H1 (cell line): Measurements from ENCODE around the gene HMCN2. TPM values are rescaled to one million over a fixed set of nuclear protein-coding genes. Genes with fewer than 3 reads are reported as not detected.

Experiments used
- CTCF ChIA-PET: fragments of 300-600 bp; sonication (Branson Sonifier 250); formaldehyde crosslinking; loops from one replicate; lab custom pipeline; 2021; ENCODE audit not compliant: partially characterized antibody; lab: Charles Lee
- POLR2A ChIA-PET: fragments of 300-600 bp; sonication (Branson Sonifier 250); formaldehyde crosslinking; loops from one replicate; lab custom pipeline; 2021; ENCODE audit warnings: inconsistent platforms; ENCODE audit not compliant: partially characterized antibody; lab: Charles Lee
- DNase-seq, 2 experiments: peaks; one replicate each; pipeline versions ENCODE4 v3.0.0 to v3.0.0-alpha.2; 2010 to 2022; ENCODE audit warnings: low spot score in 2 of 2, low read depth in 1 of 2, mixed read lengths in 1 of 2
- FAIRE-seq: peaks from 2 replicates; lab custom pipeline; 2011; peaks lifted over from hg19 to GRCh38; lab: Jason Lieb, UNC
- H2AFZ ChIP-seq: 2 replicates; pipeline ENCODE4 v1.8.1; 2012; ENCODE audit warnings: low read length, inconsistent platforms
- H2AK5ac ChIP-seq: 2 replicates; pipeline ENCODE4 v1.6.1; 2013; ENCODE audit warnings: low read depth, low read length
- H2BK120ac ChIP-seq: replicated peaks from 2 replicates; pipeline ENCODE3; 2013; ENCODE audit warnings: low read depth, low read length, inconsistent platforms
- H2BK12ac ChIP-seq: 2 replicates; pipeline ENCODE4 v1.6.1; 2013; ENCODE audit warnings: low read depth, low read length
- H2BK15ac ChIP-seq: 2 replicates; pipeline ENCODE4 v1.6.1; 2013; ENCODE audit warnings: low read length
- H2BK20ac ChIP-seq: 2 replicates; pipeline ENCODE4 v1.6.1; 2013; ENCODE audit warnings: low read length
- H2BK5ac ChIP-seq: 2 replicates; pipeline ENCODE4 v1.6.1; 2013; ENCODE audit warnings: low read depth, low read length
- H3K14ac ChIP-seq: 2 replicates; pipeline ENCODE4 v1.6.1; 2013; ENCODE audit warnings: inconsistent platforms; ENCODE audit not compliant: insufficient read length
- H3K18ac ChIP-seq: 2 replicates; pipeline ENCODE4 v1.6.1; 2013; ENCODE audit warnings: low read length; ENCODE audit errors: extremely low read depth
- H3K23ac ChIP-seq: 2 replicates; pipeline ENCODE4 v1.6.1; 2013; ENCODE audit warnings: inconsistent platforms; ENCODE audit not compliant: insufficient read length
- H3K23me2 ChIP-seq: 2 replicates; pipeline ENCODE4 v1.6.1; 2013; ENCODE audit warnings: low read depth, low read length
- H3K27ac ChIP-seq: 2 replicates; pipeline ENCODE4 v1.6.1; 2011; ENCODE audit warnings: low read depth, low read length, inconsistent platforms
- H3K27me3 ChIP-seq, 4 experiments: replicated peaks in 1 of 4; 1 replicate in 1 of 4; 2 replicates in 3 of 4; pipeline versions ENCODE4 v1.6.1 to v1.8.1; 2011 to 2013; ENCODE audit warnings: low read length in 3 of 4, mild to moderate bottlenecking in 3 of 4, inconsistent platforms in 2 of 4, mixed read lengths in 2 of 4, moderate library complexity in 1 of 4; ENCODE audit not compliant: control insufficient read depth in 3 of 4, insufficient read depth in 3 of 4; ENCODE audit errors: extremely low read depth in 1 of 4
- H3K36me3 ChIP-seq, 4 experiments: 2 replicates each; pipeline versions ENCODE4 v1.6.1 to v1.8.1; 2011 to 2013; ENCODE audit warnings: mild to moderate bottlenecking in 4 of 4, low read length in 3 of 4, moderate library complexity in 2 of 4, control low read depth in 1 of 4, inconsistent platforms in 1 of 4; ENCODE audit not compliant: insufficient read depth in 4 of 4, control insufficient read depth in 2 of 4
- H3K4ac ChIP-seq: replicated peaks from 2 replicates; pipeline ENCODE3; 2013; ENCODE audit warnings: low read length, low read depth, mixed read lengths, inconsistent platforms; ENCODE audit not compliant: insufficient read length
- H3K4me1 ChIP-seq, 4 experiments: replicated peaks in 1 of 4; 1 replicate in 1 of 4; 2 replicates in 3 of 4; pipeline versions ENCODE4 v1.6.1 to v1.8.1; 2011 to 2013; ENCODE audit warnings: low read length in 3 of 4, inconsistent platforms in 2 of 4, mixed read lengths in 1 of 4; ENCODE audit not compliant: insufficient read depth in 4 of 4, control insufficient read depth in 3 of 4
- H3K4me2 ChIP-seq, 2 experiments: 2 replicates each; pipeline versions ENCODE4 v1.6.1 to v1.8.1; 2011 to 2013; ENCODE audit warnings: low read depth in 2 of 2, low read length in 2 of 2, control low read depth in 1 of 2, inconsistent platforms in 1 of 2, mild to moderate bottlenecking in 1 of 2; ENCODE audit not compliant: insufficient read depth in 1 of 2
- H3K4me3 ChIP-seq, 4 experiments: fragments of 200-600, 300-600 bp in 1 of 4; sonication (generic), shearing (Covaris generic), sonication (Bioruptor Twin) in 1 of 4; 2 replicates each; pipeline versions ENCODE4 v1.5.1 to v1.8.1; 2011 to 2016; ENCODE audit warnings: low read length in 4 of 4, low read depth in 3 of 4, control low read depth in 2 of 4, inconsistent platforms in 2 of 4, mild to moderate bottlenecking in 2 of 4, mixed read lengths in 1 of 4, moderate library complexity in 1 of 4; ENCODE audit not compliant: insufficient read depth in 2 of 4; ENCODE audit errors: extremely low read depth in 1 of 4
- H3K56ac ChIP-seq: replicated peaks from 2 replicates; pipeline ENCODE3; 2013; ENCODE audit warnings: low read depth, mild to moderate bottlenecking, mixed read lengths, low read length, inconsistent platforms; ENCODE audit not compliant: insufficient read length
- H3K79me1 ChIP-seq: 2 replicates; pipeline ENCODE4 v1.6.1; 2013; ENCODE audit warnings: low read depth, low read length, control low read depth
- H3K79me2 ChIP-seq, 2 experiments: 2 replicates each; pipeline versions ENCODE4 v1.6.1 to v1.8.1; 2012 to 2013; ENCODE audit warnings: low read length in 2 of 2, mild to moderate bottlenecking in 2 of 2, inconsistent platforms in 1 of 2; ENCODE audit not compliant: insufficient read depth in 2 of 2, control insufficient read depth in 1 of 2
- H3K9ac ChIP-seq, 4 experiments: replicated peaks in 1 of 4; 1 replicate in 1 of 4; 2 replicates in 3 of 4; pipeline versions ENCODE4 v1.6.1 to v1.8.1; 2011 to 2013; ENCODE audit warnings: low read depth in 3 of 4, low read length in 3 of 4, control low read depth in 2 of 4, mild to moderate bottlenecking in 2 of 4, moderate library complexity in 2 of 4, inconsistent platforms in 1 of 4; ENCODE audit errors: extremely low read depth in 1 of 4
- H3K9me3 ChIP-seq, 2 experiments: 2 replicates each; pipeline versions ENCODE4 v1.6.1 to v1.8.1; 2012 to 2013; ENCODE audit warnings: mild to moderate bottlenecking in 2 of 2, moderate library complexity in 2 of 2, control low read depth in 1 of 2, inconsistent platforms in 1 of 2, low read depth in 1 of 2, low read length in 1 of 2, mixed read lengths in 1 of 2; ENCODE audit not compliant: insufficient read depth in 2 of 2
- H4K20me1 ChIP-seq, 2 experiments: replicated peaks in 1 of 2; 2 replicates each; pipeline versions ENCODE3 to v1.8.1; 2011 to 2013; ENCODE audit warnings: inconsistent platforms in 2 of 2, low read length in 2 of 2, mild to moderate bottlenecking in 1 of 2; ENCODE audit not compliant: insufficient read depth in 2 of 2, control insufficient read depth in 1 of 2
- H4K5ac ChIP-seq: 2 replicates; pipeline ENCODE4 v1.6.1; 2013; ENCODE audit warnings: low read length, low read depth, mixed read lengths, inconsistent platforms; ENCODE audit not compliant: insufficient read length
- H4K8ac ChIP-seq: 2 replicates; pipeline ENCODE4 v1.8.0; 2013; ENCODE audit warnings: mild to moderate bottlenecking, moderate library complexity, low read length, inconsistent platforms; ENCODE audit not compliant: insufficient read depth; ENCODE audit errors: extremely low read depth
- H4K91ac ChIP-seq: replicated peaks from 2 replicates; pipeline ENCODE3; 2013; ENCODE audit warnings: low read length, mixed read lengths, inconsistent platforms; ENCODE audit not compliant: insufficient read length
- ASH2L ChIP-seq: fragments of 200-600, 300-600 bp; sonication (generic); IDR thresholded peaks from one replicate; pipeline ENCODE4 v1.7.1; 2017; ENCODE audit warnings: low read length
- BCL11A ChIP-seq, 2 experiments: IDR thresholded peaks; one replicate each; pipeline ENCODE4 v1.6.1; 2011; ENCODE audit warnings: low read depth in 2 of 2, low read length in 2 of 2, mild to moderate bottlenecking in 2 of 2
- CTBP2 ChIP-seq: IDR thresholded peaks from 2 replicates; pipeline ENCODE4 v1.7.0; 2011; ENCODE audit warnings: borderline replicate concordance, mild to moderate bottlenecking, moderate library complexity, mixed read lengths, low read length; ENCODE audit not compliant: insufficient read depth, insufficient read length
- EZH2 ChIP-seq: fragments of 200-600 bp; sonication (generic); IDR thresholded peaks from 2 replicates; pipeline ENCODE4 v1.7.1; 2012; ENCODE audit warnings: low read depth, mild to moderate bottlenecking, moderate library complexity, low read length, inconsistent platforms; ENCODE audit not compliant: severe bottlenecking
- KDM5A ChIP-seq: fragments of 200-600 bp; IDR thresholded peaks from 2 replicates; pipeline ENCODE4 v1.7.1; 2012; ENCODE audit warnings: mild to moderate bottlenecking, low read length, inconsistent platforms, mixed read lengths
- NRF1 ChIP-seq: IDR thresholded peaks from 2 replicates; pipeline ENCODE4 v1.6.1; 2011; ENCODE audit warnings: mild to moderate bottlenecking, low read depth, low read length, improper control_type of control experiment
- SIX5 ChIP-seq: IDR thresholded peaks from 2 replicates; pipeline ENCODE4 v1.6.1; 2011; ENCODE audit warnings: mild to moderate bottlenecking, low read depth, low read length
- SP1 ChIP-seq: IDR thresholded peaks from 2 replicates; pipeline ENCODE4 v1.6.1; 2011; ENCODE audit warnings: low read depth, low read length
- SP2 ChIP-seq: IDR thresholded peaks from 2 replicates; pipeline ENCODE4 v1.6.1; 2012; ENCODE audit warnings: mild to moderate bottlenecking, low read length, inconsistent platforms
- TAF7 ChIP-seq: optimal IDR thresholded peaks from 2 replicates; pipeline ENCODE3; 2011; ENCODE audit warnings: low read depth, mild to moderate bottlenecking, inconsistent platforms, low read length, moderate library complexity, borderline replicate concordance
- WGBS, 2 experiments: shearing (Covaris generic) in 1 of 2; methylation state at CpG; one replicate each; pipeline versions ENCODE4 v1.1.6 to v1.1.7; 2013 to 2015; ENCODE audit warnings: low lambda C conversion rate in 2 of 2, mixed read lengths in 2 of 2, inconsistent platforms in 1 of 2, low coverage in 1 of 2, missing lambda C conversion rate in 1 of 2; ENCODE audit not compliant: insufficient replicate concordance in 2 of 2, insufficient coverage in 1 of 2, insufficient read length in 1 of 2; ENCODE audit errors: extremely low coverage in 1 of 2, missing lambda C conversion rate in 1 of 2; 5-methylcytosine and 5-hydroxymethylcytosine counted together
- polyA plus RNA-seq, 7 experiments: library from polyadenylated mRNA; depleted of rRNA in 3 of 7; stranded (reverse) in 5 of 7; unstranded in 2 of 7; fragments of >200 nt in 5 of 7; fragments of 200-250 nt in 2 of 7; gene quantifications; 1 replicate in 5 of 7; 2 replicates in 1 of 7; 4 replicates in 1 of 7; pipeline versions ENCODE4 v1.2.1 to v1.2.3, GENCODE V29; 2011 to 2013; ENCODE audit warnings: missing spikeins in 2 of 7, mixed read lengths in 2 of 7
- total RNA-seq: library from RNA; stranded (reverse); fragmentation: NEBNext Ultra II Directional; extraction: Animal tissue kit (Norgen Biotek cat#: 25700); gene quantifications from 2 replicates; pipeline ENCODE4 v1.2.1, GENCODE V29; 2021

HMCN2 gene
- total and polyA plus RNA-seq, 2 of the 8 experiments (the other 6 are each of a cell fraction or from before 2014, with no cell fraction given): 5.0 to 9.1 TPM

DNA sequence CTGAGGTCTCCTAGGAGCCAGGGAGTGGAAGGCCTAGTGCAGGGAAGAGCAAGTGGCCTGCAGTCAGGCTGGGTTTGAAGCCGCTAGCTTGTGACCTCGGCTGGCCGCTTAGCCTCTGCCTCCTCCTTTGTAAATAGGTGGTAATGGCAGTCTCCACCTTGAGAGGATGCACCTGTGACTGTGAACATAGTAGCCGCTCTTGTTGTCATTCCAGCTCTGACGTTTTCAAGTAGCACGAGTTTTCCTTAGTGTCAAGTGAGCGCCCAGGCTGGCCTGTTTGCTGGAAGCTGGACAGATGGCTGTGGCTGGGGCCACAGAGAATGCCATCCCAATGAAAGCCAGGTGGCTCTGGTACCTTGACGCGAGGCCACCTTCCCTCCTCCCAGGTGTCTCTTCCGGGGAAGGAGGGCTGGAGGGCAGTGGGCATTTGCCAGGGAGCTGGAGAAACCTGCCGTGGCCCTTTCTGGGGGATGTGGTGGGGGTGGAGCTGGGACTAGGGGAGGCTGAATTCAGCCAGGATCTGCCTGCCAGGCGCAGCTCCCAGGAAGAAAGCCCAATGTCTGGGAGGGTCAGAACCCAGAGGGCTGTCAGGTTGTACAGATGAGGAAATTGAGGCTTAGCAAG is 181.7 kb downstream of the HMCN2 start:
- H3K4ac ChIP-seq: no peak overlapping the region
- peaks cover 2% of the 10 kb centered on the region; the same call in 1 of the 2 replicates for H3K79me1 ChIP-seq
- no peak overlapping the region for H4K5ac ChIP-seq
- POLR2A ChIA-PET: interaction anchor here (0.9 to 4.6 kb wide), 16 partner anchors 9 to 242 kb away, joined by 3 to 31 read pairs (median 6); no protein-coding TSS in a partner anchor
- no peak overlapping the region for H3K56ac ChIP-seq
- peak overlapping the region; percentile 94; the same call in 1 of the 2 replicates for H2BK5ac ChIP-seq
- CTCF ChIA-PET: interaction anchor here (0.6 to 4.8 kb wide), 17 partner anchors 8 to 339 kb away, joined by 3 to 46 read pairs (median 4); no protein-coding TSS in a partner anchor
- FAIRE-seq: no peak
- no peak overlapping the region for H2BK120ac ChIP-seq
- peaks cover 8 to 45% (median 41%) of the 10 kb centered on the region in 4 experiments for H3K4me1 ChIP-seq
- peaks cover 2 to 22% of the 10 kb centered on the region in 2 experiments for H4K20me1 ChIP-seq
- H3K27me3 ChIP-seq: peaks cover 0 to 11% (median 7%) of the 10 kb centered on the region in 4 experiments; a peak in 3 of 7 replicates
- H2AFZ ChIP-seq: no peak overlapping the region
- H2BK20ac ChIP-seq: peak overlapping the region; percentile 97
- 0 out of 2 replicates have a peak overlapping the region, but pooled peaks have one; percentile 65 for H2BK15ac ChIP-seq
- H3K4me2 ChIP-seq: peak overlapping the region; percentile 82 to 86; a peak in 3 of 4 replicates
- H3K36me3 ChIP-seq: peaks cover 0 to 5% (median 0%) of the 10 kb centered on the region in 4 experiments; a peak in 2 of 8 replicates
- peak overlapping the region; percentile 87 for H2AK5ac ChIP-seq
- H4K91ac ChIP-seq: peak overlapping the region; percentile 21
- no peak overlapping the region for H3K23ac ChIP-seq
- no peak overlapping the region for H4K8ac ChIP-seq
- no peaks in the 10 kb centered on the region for H3K9me3 ChIP-seq
- H3K79me2 ChIP-seq: peaks cover 0 to 31% of the 10 kb centered on the region in 2 experiments; a peak in 1 of 4 replicates
- H3K18ac ChIP-seq: peak overlapping the region; percentile 97
- peaks cover 6% of the 10 kb centered on the region; the same call in 1 of the 2 replicates for H3K23me2 ChIP-seq
- no peak overlapping the region for H3K14ac ChIP-seq
- WGBS, 2 experiments: 64% methylated on average over 12 of the region's 12 CpGs; no CpG with 5 or more reads in 1 of the 2 experiments
- no peak overlapping the region; a peak in 1 of 7 replicates for H3K9ac ChIP-seq
- peak overlapping the region in 1 of 4 experiments; percentile 77; a peak in 2 of 8 replicates for H3K4me3 ChIP-seq
- H2BK12ac ChIP-seq: peak overlapping the region; percentile 56; the same call in 1 of the 2 replicates
- no peak for DNase-seq
- TF ChIP-seq ASH2L: no peak
- no peak for TF ChIP-seq SP1
- no peak for TF ChIP-seq SIX5
- TF ChIP-seq TAF7: no peak
- TF ChIP-seq SP2: no peak
- no peak for TF ChIP-seq EZH2
- no peak for TF ChIP-seq CTBP2
- TF ChIP-seq KDM5A: no peak
- no peak for TF ChIP-seq BCL11A (IDR thresholded peaks at IDR 0.05; ENCODE audit: low read depth in 2 of 2, low read length in 2 of 2)
- no peak for TF ChIP-seq NRF1
- TF ChIP-seq, all 59 proteins: peak for 0
- H3K27ac ChIP-seq: no peak overlapping the region
